Endothelial cell of umbilical vein (primary cell): ENCODE measurements around the gene ZNF365. TPM values are rescaled to one million over a fixed set of nuclear protein-coding genes. Genes with fewer than 3 reads are reported as not detected.

ENCODE experiments used
- BruUV-seq: library from RNA; stranded (reverse); fragments of 400-500 nt; replicated peaks from 2 replicates; lab custom pipeline; 2021; lab: Mats Ljungman, UMichigan
- CTCF ChIA-PET: fragments of 300-600, 350-600 bp; sonication (Branson Sonifier 250); formaldehyde crosslinking; loops from one replicate; lab custom pipeline; 2021; ENCODE audit warnings: antibody characterized with exemption, inconsistent platforms; lab: Charles Lee
- POLR2A ChIA-PET: fragments of 300-600, 350-600 bp; sonication (Branson Sonifier 250); formaldehyde crosslinking; loops from one replicate; lab custom pipeline; 2021; ENCODE audit warnings: antibody characterized with exemption, inconsistent platforms; lab: Charles Lee
- DNase-seq: peaks from one replicate; pipeline ENCODE4 v3.0.0-alpha.2; 2011; ENCODE audit warnings: low read depth, low spot score
- FAIRE-seq: peaks from 2 replicates; lab custom pipeline; 2011; peaks lifted over from hg19 to GRCh38; lab: Jason Lieb, UNC
- H2AFZ ChIP-seq: 2 replicates; pipeline ENCODE4 v1.6.0; 2012; ENCODE audit warnings: low read depth, low read length, control low read depth, inconsistent platforms
- H3K27ac ChIP-seq: 2 replicates; pipeline ENCODE4 v1.5.1; 2011; ENCODE audit warnings: low read depth, mild to moderate bottlenecking, control low read depth, low read length, moderate library complexity; ENCODE audit not compliant: insufficient read depth
- H3K27me3 ChIP-seq, 2 experiments: 2 replicates each; pipeline versions ENCODE4 v1.6.0 to v1.6.1; 2011; ENCODE audit warnings: low read length in 2 of 2, mixed read lengths in 1 of 2; ENCODE audit not compliant: control insufficient read depth in 2 of 2, insufficient read depth in 2 of 2
- H3K36me3 ChIP-seq, 2 experiments: 2 replicates in 1 of 2; 3 replicates in 1 of 2; pipeline ENCODE4 v1.5.1; 2011; ENCODE audit warnings: low read length in 2 of 2, mild to moderate bottlenecking in 1 of 2, moderate library complexity in 1 of 2; ENCODE audit not compliant: control insufficient read depth in 2 of 2, insufficient read depth in 2 of 2; ENCODE audit errors: extremely low read depth in 1 of 2
- H3K4me1 ChIP-seq: 3 replicates; pipeline ENCODE4 v1.5.1; 2011; ENCODE audit warnings: mild to moderate bottlenecking, low read length; ENCODE audit not compliant: control insufficient read depth, insufficient read depth; ENCODE audit errors: extremely low read depth
- H3K4me2 ChIP-seq: 2 replicates; pipeline ENCODE4 v1.6.1; 2011; ENCODE audit warnings: low read length, control low read depth, mixed read lengths; ENCODE audit not compliant: insufficient read depth
- H3K4me3 ChIP-seq, 3 experiments: fragments of 200-600 bp in 1 of 3; sonication (generic), shearing (Covaris generic) in 1 of 3; replicated peaks in 1 of 3; 2 replicates each; pipeline ENCODE4 v1.5.1; 2011 to 2016; ENCODE audit warnings: control low read depth in 3 of 3, low read length in 3 of 3, mild to moderate bottlenecking in 2 of 3, inconsistent platforms in 1 of 3, low read depth in 1 of 3, moderate library complexity in 1 of 3; ENCODE audit not compliant: insufficient read depth in 1 of 3
- H3K79me2 ChIP-seq: 2 replicates; pipeline ENCODE4 v1.6.0; 2012; ENCODE audit warnings: low read length, inconsistent platforms; ENCODE audit not compliant: control insufficient read depth, insufficient read depth
- H3K9ac ChIP-seq: replicated peaks from 2 replicates; pipeline ENCODE3; 2011; ENCODE audit warnings: low read length, control low read depth; ENCODE audit not compliant: insufficient read depth; ENCODE audit errors: extremely low read depth
- H3K9me1 ChIP-seq: replicated peaks from 3 replicates; pipeline ENCODE4 v1.6.0; 2011; ENCODE audit warnings: mild to moderate bottlenecking, low read length; ENCODE audit not compliant: control insufficient read depth, insufficient read depth; ENCODE audit errors: extremely low read depth
- H3K9me3 ChIP-seq: replicated peaks from 2 replicates; pipeline ENCODE4 v1.5.1; 2012; ENCODE audit warnings: low read length, inconsistent platforms; ENCODE audit not compliant: control insufficient read depth, insufficient read depth
- H4K20me1 ChIP-seq: replicated peaks from 2 replicates; pipeline ENCODE3; 2011; ENCODE audit warnings: mild to moderate bottlenecking, low read length; ENCODE audit not compliant: control insufficient read depth, insufficient read depth; ENCODE audit errors: extremely low read depth
- CTCF ChIP-seq, 2 donors: IDR thresholded peaks; 1 replicate in 1 of 2; 2 replicates in 1 of 2; pipeline ENCODE4 v1.5.1; 2011; ENCODE audit warnings: low read length in 2 of 2, mild to moderate bottlenecking in 2 of 2, moderate library complexity in 2 of 2, control low read depth in 1 of 2, inconsistent platforms in 1 of 2, low read depth in 1 of 2; ENCODE audit not compliant: insufficient read depth in 1 of 2; ENCODE audit errors: extremely low read depth in 1 of 2
- EZH2 ChIP-seq: IDR thresholded peaks from 2 replicates; pipeline ENCODE4 v1.6.1; 2012; ENCODE audit warnings: borderline replicate concordance, low read depth, mild to moderate bottlenecking, moderate library complexity, low read length, inconsistent platforms; ENCODE audit not compliant: severe bottlenecking
- FOS ChIP-seq: IDR thresholded peaks from 2 replicates; pipeline ENCODE4 v1.6.1; 2011; ENCODE audit warnings: mild to moderate bottlenecking, low read length, moderate library complexity, borderline replicate concordance; ENCODE audit not compliant: insufficient read depth
- GATA2 ChIP-seq: IDR thresholded peaks from 2 replicates; pipeline ENCODE4 v1.7.0; 2011; ENCODE audit warnings: low read depth, mild to moderate bottlenecking, moderate library complexity, mixed read lengths, low read length; ENCODE audit not compliant: insufficient read length, insufficient read depth
- JUN ChIP-seq: IDR thresholded peaks from 2 replicates; pipeline ENCODE4 v1.6.1; 2011; ENCODE audit warnings: borderline replicate concordance, low read depth; ENCODE audit not compliant: insufficient read length, insufficient read depth
- MAX ChIP-seq: IDR thresholded peaks from 2 replicates; pipeline ENCODE4 v1.6.1; 2011; ENCODE audit not compliant: insufficient read depth, insufficient read length
- MYC ChIP-seq: IDR thresholded peaks from one replicate; pipeline ENCODE4 v1.6.1; 2011; ENCODE audit warnings: mild to moderate bottlenecking, low read depth, low read length
- POLR2A ChIP-seq: IDR thresholded peaks from 2 replicates; pipeline ENCODE4 v1.6.1; 2012; ENCODE audit warnings: low read depth, mild to moderate bottlenecking, control low read depth, low read length
- POLR2AphosphoS5 ChIP-seq: IDR thresholded peaks from 2 replicates; pipeline ENCODE4 v1.6.1; 2012; ENCODE audit warnings: low read depth, mild to moderate bottlenecking, control low read depth, low read length, moderate library complexity; ENCODE audit not compliant: insufficient read depth
- dilution Hi-C: fragments of 300-500 bp; cut with MboI; formaldehyde crosslinking; loops from one replicate; pipeline ENCODE4 v1.15.0; 2019; ENCODE audit warnings: low sequenced_read_pairs; ENCODE audit not compliant: extremely low pct_ligation_motif_present
- intact Hi-C: fragments of 100-400 bp; cut with micrococcal nuclease; formaldehyde crosslinking; loops from one replicate; pipeline ENCODE4 v1.10.0; 2022
- polyA plus RNA-seq, 4 experiments: library from polyadenylated mRNA; depleted of rRNA in 3 of 4; stranded (reverse) in 3 of 4; unstranded in 1 of 4; fragments of >200 nt; gene quantifications; 2 replicates each; pipeline versions ENCODE4 v1.2.1 to v1.2.3, GENCODE V29; 2011 to 2012; ENCODE audit warnings: missing spikeins in 1 of 4
- total RNA-seq: library from RNA; stranded (reverse); gene quantifications from 2 replicates; pipeline ENCODE4 v1.2.3, GENCODE V29; 2021

The ZNF365 gene
- total and polyA plus RNA-seq, 2 donors (not counting 3 experiments of a cell fraction or from before 2014, with no cell fraction given) = 1.3 to 2.9 TPM

- Histone ChIP-seq H3K4me3 (no peak overlapping the region), H3K4me1 (no peaks in the 10 kb centered on the region), H3K36me3 (no peaks in the 10 kb centered on the region), H3K9me1 (no peaks in the 10 kb centered on the region), H3K27ac (no peak overlapping the region), H2AFZ (no peak overlapping the region), H4K20me1 (no peaks in the 10 kb centered on the region), H3K9me3 (no peaks in the 10 kb centered on the region), H3K27me3 (no peaks in the 10 kb centered on the region), H3K9ac (no peak overlapping the region), H3K4me2 (no peak overlapping the region), H3K79me2 (no peaks in the 10 kb centered on the region)
- intact Hi-C loops = no loop called here
- CTCF ChIA-PET = no interaction called here
- POLR2A ChIA-PET = no interaction called here
- dilution Hi-C loops = no loop called here
- DNase-seq = no peak
- no peak for TF ChIP-seq CTCF (IDR thresholded peaks at IDR 0.05; ENCODE audit: extremely low read depth in 1 of 2, insufficient read depth in 1 of 2, low read depth in 1 of 2, low read length in 2 of 2)
- TF ChIP-seq MYC = no peak
- no peak for TF ChIP-seq POLR2A
- TF ChIP-seq EZH2 = no peak
- TF ChIP-seq MAX = no peak
- TF ChIP-seq GATA2 = no peak
- no peak for TF ChIP-seq FOS
- TF ChIP-seq JUN = no peak
- no peak for TF ChIP-seq POLR2AphosphoS5
- BruUV-seq = no TSS peak
- FAIRE-seq = no peak
These were observed 32.8 kb upstream of the ZNF365 start for GRCh38 chr10:62341419-62341818.
